HCT116 (cell line): ENCODE data around the gene CPED1.

Source experiments
- ATF3 ChIP-seq: IDR thresholded peaks from 2 replicates; pipeline ENCODE4 v1.6.1; 2012
- CBX3 ChIP-seq: IDR thresholded peaks from 2 replicates; pipeline ENCODE4 v1.6.1; 2012; ENCODE audit warnings: low read depth
- CTCF ChIP-seq, 3 experiments: fragments of 200-600 bp in 1 of 3; sonication (generic) in 1 of 3; IDR thresholded peaks in 2 of 3; conservative IDR thresholded peaks in 1 of 3; 2 replicates each; pipeline ENCODE4 v1.5.1; 2012 to 2017; ENCODE audit warnings: low read depth in 2 of 3, low read length in 2 of 3, antibody characterized with exemption in 1 of 3, borderline replicate concordance in 1 of 3, control low read depth in 1 of 3, mild to moderate bottlenecking in 1 of 3, mixed read lengths in 1 of 3, mixed run types in 1 of 3, moderate library complexity in 1 of 3; ENCODE audit not compliant: insufficient read depth in 1 of 3
- ELF1 ChIP-seq: IDR thresholded peaks from 2 replicates; pipeline ENCODE4 v1.6.1; 2012; ENCODE audit warnings: low read depth, borderline replicate concordance
- EZH2 ChIP-seq: fragments of 200-600 bp; sonication (generic); IDR thresholded peaks from 2 replicates; pipeline ENCODE4 v1.6.1; 2017; ENCODE audit warnings: antibody characterized with exemption, mixed run types
- JUND ChIP-seq: IDR thresholded peaks from 2 replicates; pipeline ENCODE4 v1.6.1; 2012
- POLR2A ChIP-seq: IDR thresholded peaks from 2 replicates; pipeline ENCODE4 v1.7.0; 2011; ENCODE audit warnings: borderline replicate concordance; ENCODE audit not compliant: insufficient read depth, insufficient read length; ENCODE audit errors: extremely low read depth
- POLR2AphosphoS5 ChIP-seq: IDR thresholded peaks from 2 replicates; pipeline ENCODE4 v1.6.1; 2011; ENCODE audit warnings: mild to moderate bottlenecking, low read depth, low read length, moderate library complexity
- SRF ChIP-seq: IDR thresholded peaks from 2 replicates; pipeline ENCODE4 v1.6.1; 2012; ENCODE audit warnings: low read depth
- YY1 ChIP-seq: IDR thresholded peaks from 2 replicates; pipeline ENCODE4 v1.6.1; 2011; ENCODE audit warnings: low read length, low read depth, moderate library complexity, mild to moderate bottlenecking; ENCODE audit not compliant: insufficient replicate concordance; ENCODE audit errors: extremely low read depth
- TF ChIP-seq, protein P1 (sequence below): IDR thresholded peaks from 2 replicates; pipeline ENCODE4 v1.6.1; 2012

- TF ChIP-seq YY1 (no peak), CBX3 (no peak), POLR2AphosphoS5 (no peak), JUND (no peak), CTCF (IDR thresholded peaks at IDR 0.05 in 2 of 3, conservative IDR thresholded peaks at IDR 0.05 in 1 of 3; ENCODE audit: borderline replicate concordance in 1 of 3, insufficient read depth in 1 of 3, low read depth in 2 of 3, low read length in 2 of 3) (no peak), SRF (no peak), ELF1 (no peak), EZH2 (no peak), ATF3 (no peak), POLR2A (no peak)
- TF ChIP-seq, protein P1, sequence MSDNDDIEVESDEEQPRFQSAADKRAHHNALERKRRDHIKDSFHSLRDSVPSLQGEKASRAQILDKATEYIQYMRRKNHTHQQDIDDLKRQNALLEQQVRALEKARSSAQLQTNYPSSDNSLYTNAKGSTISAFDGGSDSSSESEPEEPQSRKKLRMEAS, result no peak
Observed at GRCh38 chr7:120947980-120948379, 40.5 kb upstream of the CPED1 start.
